HEK293 (cell line): Measurements from ENCODE around the gene NIN.

Experiments
- CTCF ChIA-PET: fragments of 350-600 bp; formaldehyde crosslinking; extraction: SDS; loops from one replicate; lab custom pipeline; 2021; ENCODE audit warnings: antibody characterized with exemption; lab: Yijun Ruan, JAX
- POLR2A ChIA-PET: fragments of 300-600 bp; formaldehyde crosslinking; extraction: SDS; loops from one replicate; lab custom pipeline; 2020; ENCODE audit warnings: antibody characterized with exemption, inconsistent platforms; lab: Yijun Ruan, JAX
- H3K27ac ChIP-seq: fragments of 200-500 bp; sonication (Bioruptor generic); 2 replicates; pipeline ENCODE4 v1.5.1; 2014; ENCODE audit warnings: low read depth, low read length, control low read depth, inconsistent platforms; ENCODE audit errors: extremely low read depth
- H3K36me3 ChIP-seq, 2 experiments: fragments of 200-500 bp in 1 of 2; sonication (Bioruptor generic) in 1 of 2; 1 replicate in 1 of 2; 2 replicates in 1 of 2; pipeline ENCODE4 v1.5.1; 2014 to 2017; ENCODE audit warnings: inconsistent platforms in 2 of 2, low read length in 2 of 2; ENCODE audit not compliant: control insufficient read depth in 2 of 2, insufficient read depth in 1 of 2
- H3K4me1 ChIP-seq: fragments of 200-500 bp; sonication (Bioruptor generic); 2 replicates; pipeline ENCODE4 v1.5.1; 2014; ENCODE audit warnings: mild to moderate bottlenecking, low read length, inconsistent platforms; ENCODE audit not compliant: control insufficient read depth, insufficient read depth
- H3K4me3 ChIP-seq: 2 replicates; pipeline ENCODE4 v1.5.1; 2011; ENCODE audit warnings: low read depth, mild to moderate bottlenecking, control low read depth, low read length, moderate library complexity
- H3K9me3 ChIP-seq: fragments of 200-500 bp; sonication (Bioruptor generic); 2 replicates; pipeline ENCODE4 v1.5.1; 2014; ENCODE audit warnings: low read depth, low read length, inconsistent platforms; ENCODE audit not compliant: control insufficient read depth, insufficient read depth
- BCL11A ChIP-seq: fragments of 450-650 bp; formaldehyde crosslinking; IDR thresholded peaks from 2 replicates; pipeline ENCODE4 v1.5.1; 2016; ENCODE audit warnings: low read depth, missing biosample characterization, missing genetic modification characterization
- GLI4 ChIP-seq: fragments of 450-650 bp; formaldehyde crosslinking; IDR thresholded peaks from 2 replicates; pipeline ENCODE4 v1.5.1; 2016; ENCODE audit warnings: missing biosample characterization, missing genetic modification characterization
- GLIS1 ChIP-seq: fragments of 450-650 bp; formaldehyde crosslinking; IDR thresholded peaks from 2 replicates; pipeline ENCODE4 v1.5.1; 2016; ENCODE audit warnings: missing biosample characterization, missing genetic modification characterization
- KLF9 ChIP-seq: fragments of 450-650 bp; formaldehyde crosslinking; IDR thresholded peaks from 2 replicates; pipeline ENCODE4 v1.5.1; 2016; ENCODE audit warnings: missing biosample characterization, missing genetic modification characterization, low read depth
- OSR2 ChIP-seq: fragments of 450-650 bp; formaldehyde crosslinking; IDR thresholded peaks from 2 replicates; pipeline ENCODE4 v1.5.1; 2016; ENCODE audit warnings: missing biosample characterization, missing genetic modification characterization
- SP3 ChIP-seq: fragments of 450-650 bp; formaldehyde crosslinking; IDR thresholded peaks from 2 replicates; pipeline ENCODE4 v1.5.1; 2016; ENCODE audit warnings: missing biosample characterization, missing genetic modification characterization
- SP7 ChIP-seq: fragments of 450-650 bp; formaldehyde crosslinking; IDR thresholded peaks from 2 replicates; pipeline ENCODE4 v1.5.1; 2016; ENCODE audit warnings: missing biosample characterization, missing genetic modification characterization
- TCF7L2 ChIP-seq: IDR thresholded peaks from 2 replicates; pipeline ENCODE4 v1.6.1; 2011; ENCODE audit warnings: low read depth, mild to moderate bottlenecking, inconsistent platforms, low read length, moderate library complexity, borderline replicate concordance
- ZBTB8A ChIP-seq: fragments of 450-650 bp; formaldehyde crosslinking; IDR thresholded peaks from 2 replicates; pipeline ENCODE4 v1.5.1; 2016; ENCODE audit warnings: missing biosample characterization, missing genetic modification characterization
- ZEB2 ChIP-seq: fragments of 450-650 bp; formaldehyde crosslinking; IDR thresholded peaks from 2 replicates; pipeline ENCODE4 v1.5.1; 2016; ENCODE audit warnings: missing biosample characterization, missing genetic modification characterization
- ZFP69B ChIP-seq: fragments of 450-650 bp; formaldehyde crosslinking; IDR thresholded peaks from 2 replicates; pipeline ENCODE4 v1.5.1; 2016; ENCODE audit warnings: missing biosample characterization, missing genetic modification characterization
- ZIC2 ChIP-seq: fragments of 450-650 bp; formaldehyde crosslinking; IDR thresholded peaks from 2 replicates; pipeline ENCODE4 v1.5.1; 2016; ENCODE audit warnings: missing biosample characterization, missing genetic modification characterization
- ZNF184 ChIP-seq: fragments of 450-650 bp; IDR thresholded peaks from 2 replicates; pipeline ENCODE4 v1.5.1; 2018; ENCODE audit warnings: missing biosample characterization, mild to moderate bottlenecking, missing genetic modification characterization
- ZNF239 ChIP-seq: fragments of 450-650 bp; formaldehyde crosslinking; IDR thresholded peaks from 2 replicates; pipeline ENCODE4 v1.5.1; 2016; ENCODE audit warnings: missing biosample characterization, missing genetic modification characterization
- ZNF248 ChIP-seq: fragments of 450-650 bp; formaldehyde crosslinking; IDR thresholded peaks from 2 replicates; pipeline ENCODE4 v1.5.1; 2017; ENCODE audit warnings: missing biosample characterization, missing genetic modification characterization
- ZNF280C ChIP-seq: fragments of 450-650 bp; formaldehyde crosslinking; IDR thresholded peaks from 2 replicates; pipeline ENCODE4 v1.5.1; 2016; ENCODE audit warnings: missing biosample characterization, missing genetic modification characterization
- ZNF362 ChIP-seq: fragments of 450-650 bp; formaldehyde crosslinking; IDR thresholded peaks from 2 replicates; pipeline ENCODE4 v1.5.1; 2016; ENCODE audit warnings: missing biosample characterization, missing genetic modification characterization
- ZNF433 ChIP-seq: fragments of 450-650 bp; formaldehyde crosslinking; IDR thresholded peaks from 2 replicates; pipeline ENCODE4 v1.5.1; 2016; ENCODE audit warnings: missing biosample characterization, missing genetic modification characterization, low read depth
- ZNF610 ChIP-seq: fragments of 450-650 bp; formaldehyde crosslinking; IDR thresholded peaks from 2 replicates; pipeline ENCODE4 v1.5.1; 2016; ENCODE audit warnings: missing biosample characterization, missing genetic modification characterization, borderline replicate concordance
- ZNF664 ChIP-seq: fragments of 450-650 bp; formaldehyde crosslinking; IDR thresholded peaks from 2 replicates; pipeline ENCODE4 v1.5.1; 2016; ENCODE audit warnings: missing biosample characterization, missing genetic modification characterization
- ZSCAN5A ChIP-seq: fragments of 450-650 bp; formaldehyde crosslinking; IDR thresholded peaks from 2 replicates; pipeline ENCODE4 v1.5.1; 2016; ENCODE audit warnings: missing biosample characterization, missing genetic modification characterization

Gene NIN

DNA sequence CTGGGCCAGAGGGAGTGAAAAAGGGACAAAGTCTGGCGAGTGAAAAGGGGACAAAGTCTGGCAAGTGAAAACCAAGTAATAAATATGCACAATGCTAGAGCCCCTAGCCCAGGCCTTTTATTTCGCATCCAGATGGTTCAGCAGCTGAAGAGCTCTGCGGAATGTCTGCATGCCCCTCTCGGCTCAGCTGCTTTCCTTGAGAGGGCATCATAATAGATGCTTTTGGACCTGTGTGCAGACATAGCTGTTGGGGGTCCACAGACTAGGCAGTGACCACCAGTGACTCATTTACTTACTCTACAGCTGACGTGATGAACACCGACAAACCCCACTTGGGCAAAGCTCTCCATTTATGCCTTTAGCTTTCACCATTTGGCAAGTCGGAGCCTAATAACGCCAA is 4.3 kb downstream of the NIN start:
- POLR2A ChIA-PET: no interaction called here

DNA sequence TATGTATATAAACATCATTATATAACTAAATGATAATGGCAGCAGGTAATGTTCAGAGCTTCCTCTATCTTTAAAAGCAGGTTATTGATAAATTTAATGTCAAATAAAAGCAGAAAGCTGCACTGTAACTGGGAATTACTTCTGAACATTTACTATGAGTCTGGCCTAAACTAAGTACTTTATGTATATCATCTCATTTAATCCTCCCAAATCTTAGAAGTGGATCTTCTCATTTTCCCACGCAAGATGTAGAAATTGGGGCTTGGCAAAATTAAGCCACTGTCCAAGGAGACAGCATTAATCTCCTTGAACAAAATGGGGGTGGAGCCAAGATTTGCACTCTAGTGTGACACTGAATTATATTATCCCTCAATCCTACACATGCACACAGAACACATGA is 5.7 kb downstream of the NIN start:
- Histone ChIP-seq H3K27ac (no peak overlapping the region), H3K36me3 (no peaks in the 10 kb centered on the region; a peak in 1 of 3 replicates), H3K9me3 (no peaks in the 10 kb centered on the region), H3K4me1 (peaks cover 62% of the 10 kb centered on the region), H3K4me3 (no peak overlapping the region)
- ChIA-PET POLR2A (no interaction called here), CTCF (no interaction called here)
- TF ChIP-seq ZFP69B (tag by site-specific recombination) (no peak), ZNF664 (tag by site-specific recombination) (peak; percentile 94)

More for the DNA sequence above, 4.3 kb downstream of the NIN start:
- H3K9me3 ChIP-seq: no peaks in the 10 kb centered on the region
- no peak overlapping the region for H3K4me3 ChIP-seq
- H3K27ac ChIP-seq: no peak overlapping the region
- peaks cover 49% of the 10 kb centered on the region for H3K4me1 ChIP-seq
- TF ChIP-seq SP3 (tag by site-specific recombination) (no peak), ZNF239 (tag by site-specific recombination) (no peak), ZNF280C (no peak), BCL11A (tag by site-specific recombination) (no peak), ZNF248 (tag by site-specific recombination) (no peak), ZNF362 (tag by site-specific recombination) (no peak), ZNF610 (tag by site-specific recombination) (no peak), ZIC2 (tag by site-specific recombination) (no peak), KLF9 (tag by site-specific recombination) (no peak), ZBTB8A (tag by site-specific recombination) (no peak), ZEB2 (tag by site-specific recombination) (no peak), ZNF433 (tag by site-specific recombination) (no peak), ZNF184 (no peak), ZSCAN5A (no peak)
- H3K36me3 ChIP-seq: no peaks in the 10 kb centered on the region; a peak in 1 of 3 replicates
- CTCF ChIA-PET: interaction anchor here (0.6 to 4.0 kb wide), 2 partner anchors 34 to 504 kb away, joined by 3 to 14 read pairs; no protein-coding TSS in a partner anchor

GRCh38 chr14:50823762-50824636 is 7.0 kb downstream of the NIN start:
- Histone ChIP-seq H3K4me3 (no peak overlapping the region), H3K27ac (peak overlapping the region; percentile 57; the same call in 1 of the 2 replicates), H3K36me3 (no peaks in the 10 kb centered on the region; a peak in 1 of 3 replicates), H3K4me1 (peaks cover 67% of the 10 kb centered on the region), H3K9me3 (no peaks in the 10 kb centered on the region)
- ChIA-PET CTCF (interaction anchor here (0.8 kb wide), 1 partner anchor 110 kb away, joined by 3 read pairs; no protein-coding TSS in a partner anchor), POLR2A (interaction anchor here (1.2 kb wide), 1 partner anchor 35 kb away, joined by 3 read pairs; no protein-coding TSS in a partner anchor)
- peak; percentile 39; the same call in 1 of the 2 replicates for TF ChIP-seq GLIS1 (tag by site-specific recombination)
- TF ChIP-seq TCF7L2: 0 out of 2 replicates have a peak, but pooled peaks have one; percentile 30
- peak; percentile 57; the same call in 1 of the 2 replicates for TF ChIP-seq OSR2 (tag by site-specific recombination)
- no peak for TF ChIP-seq GLI4 (tag by site-specific recombination)
- TF ChIP-seq ZSCAN5A: no peak
- 0 out of 2 replicates have a peak, but pooled peaks have one; percentile 10 for TF ChIP-seq SP7 (tag by site-specific recombination)
